ENCODE data around the gene CYTH1.

DNA sequence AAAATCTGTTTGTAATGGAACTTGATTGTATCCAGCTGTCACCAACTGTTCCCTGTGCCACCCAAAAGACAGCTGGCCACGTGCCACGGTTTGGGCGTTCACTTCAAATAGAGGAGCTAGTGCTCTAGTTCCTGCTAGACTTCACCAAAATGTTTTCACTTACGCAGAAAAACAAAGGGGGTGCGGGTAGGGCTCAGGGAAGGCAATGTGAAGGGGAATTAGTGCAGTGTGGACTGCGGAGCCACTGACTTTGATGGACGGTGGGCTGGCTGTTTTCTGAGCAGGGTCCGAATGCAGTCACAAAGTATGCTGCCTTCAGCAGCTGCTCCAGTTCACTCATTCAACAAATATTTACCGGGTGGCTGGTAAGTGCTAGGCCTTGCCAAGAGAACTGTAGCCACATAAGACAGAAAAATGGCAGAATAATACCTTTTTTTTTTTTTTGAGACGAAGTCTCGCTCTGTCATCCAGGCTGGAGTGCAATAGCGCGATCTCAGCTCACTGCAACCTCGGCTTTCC lies 7.6 kb upstream of the CYTH1 start:
- TF ChIP-seq, protein P1, sequence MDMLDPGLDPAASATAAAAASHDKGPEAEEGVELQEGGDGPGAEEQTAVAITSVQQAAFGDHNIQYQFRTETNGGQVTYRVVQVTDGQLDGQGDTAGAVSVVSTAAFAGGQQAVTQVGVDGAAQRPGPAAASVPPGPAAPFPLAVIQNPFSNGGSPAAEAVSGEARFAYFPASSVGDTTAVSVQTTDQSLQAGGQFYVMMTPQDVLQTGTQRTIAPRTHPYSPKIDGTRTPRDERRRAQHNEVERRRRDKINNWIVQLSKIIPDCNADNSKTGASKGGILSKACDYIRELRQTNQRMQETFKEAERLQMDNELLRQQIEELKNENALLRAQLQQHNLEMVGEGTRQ (IDR thresholded peaks at IDR 0.05; ENCODE audit: borderline replicate concordance, low read depth, low read length), result peak; percentile 29; the same call in 1 of the 2 replicates
- TF ChIP-seq NFIC (IDR thresholded peaks at IDR 0.05; ENCODE audit: borderline replicate concordance) (peak; percentile 74), POLR2AphosphoS5 (IDR thresholded peaks at IDR 0.05; ENCODE audit: low read depth, low read length) (no peak), EP300 (IDR thresholded peaks at IDR 0.05; ENCODE audit: borderline replicate concordance in 1 of 2, low read depth in 1 of 2, low read length in 1 of 2) (no peak), CHD2 (IDR thresholded peaks at IDR 0.05; ENCODE audit: low read length, partially characterized antibody) (no peak), EZH2phosphoT487 (IDR thresholded peaks at IDR 0.05; ENCODE audit: borderline replicate concordance, low read depth) (no peak), RFX5 (IDR thresholded peaks at IDR 0.05; ENCODE audit: low read length) (no peak), RAD21 (IDR thresholded peaks at IDR 0.05; ENCODE audit: low read length) (no peak), MXI1 (IDR thresholded peaks at IDR 0.05; ENCODE audit: low read depth, low read length) (peak; percentile 93), FOXJ3 (CRISPR knock-in tag; IDR thresholded peaks at IDR 0.05) (no peak), TCF12 (IDR thresholded peaks at IDR 0.05) (peak; percentile 68)
- TF ChIP-seq, protein P2, sequence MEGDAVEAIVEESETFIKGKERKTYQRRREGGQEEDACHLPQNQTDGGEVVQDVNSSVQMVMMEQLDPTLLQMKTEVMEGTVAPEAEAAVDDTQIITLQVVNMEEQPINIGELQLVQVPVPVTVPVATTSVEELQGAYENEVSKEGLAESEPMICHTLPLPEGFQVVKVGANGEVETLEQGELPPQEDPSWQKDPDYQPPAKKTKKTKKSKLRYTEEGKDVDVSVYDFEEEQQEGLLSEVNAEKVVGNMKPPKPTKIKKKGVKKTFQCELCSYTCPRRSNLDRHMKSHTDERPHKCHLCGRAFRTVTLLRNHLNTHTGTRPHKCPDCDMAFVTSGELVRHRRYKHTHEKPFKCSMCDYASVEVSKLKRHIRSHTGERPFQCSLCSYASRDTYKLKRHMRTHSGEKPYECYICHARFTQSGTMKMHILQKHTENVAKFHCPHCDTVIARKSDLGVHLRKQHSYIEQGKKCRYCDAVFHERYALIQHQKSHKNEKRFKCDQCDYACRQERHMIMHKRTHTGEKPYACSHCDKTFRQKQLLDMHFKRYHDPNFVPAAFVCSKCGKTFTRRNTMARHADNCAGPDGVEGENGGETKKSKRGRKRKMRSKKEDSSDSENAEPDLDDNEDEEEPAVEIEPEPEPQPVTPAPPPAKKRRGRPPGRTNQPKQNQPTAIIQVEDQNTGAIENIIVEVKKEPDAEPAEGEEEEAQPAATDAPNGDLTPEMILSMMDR (IDR thresholded peaks at IDR 0.05), result no peak
- TF ChIP-seq, protein P3, sequence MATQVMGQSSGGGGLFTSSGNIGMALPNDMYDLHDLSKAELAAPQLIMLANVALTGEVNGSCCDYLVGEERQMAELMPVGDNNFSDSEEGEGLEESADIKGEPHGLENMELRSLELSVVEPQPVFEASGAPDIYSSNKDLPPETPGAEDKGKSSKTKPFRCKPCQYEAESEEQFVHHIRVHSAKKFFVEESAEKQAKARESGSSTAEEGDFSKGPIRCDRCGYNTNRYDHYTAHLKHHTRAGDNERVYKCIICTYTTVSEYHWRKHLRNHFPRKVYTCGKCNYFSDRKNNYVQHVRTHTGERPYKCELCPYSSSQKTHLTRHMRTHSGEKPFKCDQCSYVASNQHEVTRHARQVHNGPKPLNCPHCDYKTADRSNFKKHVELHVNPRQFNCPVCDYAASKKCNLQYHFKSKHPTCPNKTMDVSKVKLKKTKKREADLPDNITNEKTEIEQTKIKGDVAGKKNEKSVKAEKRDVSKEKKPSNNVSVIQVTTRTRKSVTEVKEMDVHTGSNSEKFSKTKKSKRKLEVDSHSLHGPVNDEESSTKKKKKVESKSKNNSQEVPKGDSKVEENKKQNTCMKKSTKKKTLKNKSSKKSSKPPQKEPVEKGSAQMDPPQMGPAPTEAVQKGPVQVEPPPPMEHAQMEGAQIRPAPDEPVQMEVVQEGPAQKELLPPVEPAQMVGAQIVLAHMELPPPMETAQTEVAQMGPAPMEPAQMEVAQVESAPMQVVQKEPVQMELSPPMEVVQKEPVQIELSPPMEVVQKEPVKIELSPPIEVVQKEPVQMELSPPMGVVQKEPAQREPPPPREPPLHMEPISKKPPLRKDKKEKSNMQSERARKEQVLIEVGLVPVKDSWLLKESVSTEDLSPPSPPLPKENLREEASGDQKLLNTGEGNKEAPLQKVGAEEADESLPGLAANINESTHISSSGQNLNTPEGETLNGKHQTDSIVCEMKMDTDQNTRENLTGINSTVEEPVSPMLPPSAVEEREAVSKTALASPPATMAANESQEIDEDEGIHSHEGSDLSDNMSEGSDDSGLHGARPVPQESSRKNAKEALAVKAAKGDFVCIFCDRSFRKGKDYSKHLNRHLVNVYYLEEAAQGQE (IDR thresholded peaks at IDR 0.05; ENCODE audit: low read depth, low read length), result no peak
- TF ChIP-seq, protein P4, sequence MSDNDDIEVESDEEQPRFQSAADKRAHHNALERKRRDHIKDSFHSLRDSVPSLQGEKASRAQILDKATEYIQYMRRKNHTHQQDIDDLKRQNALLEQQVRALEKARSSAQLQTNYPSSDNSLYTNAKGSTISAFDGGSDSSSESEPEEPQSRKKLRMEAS (IDR thresholded peaks at IDR 0.05; ENCODE audit: low read depth), result peak; percentile 73; the same call in 1 of the 2 replicates
